GM12873 (cell line): ENCODE results near the gene ERCC6L.

ENCODE experiments used
- CTCF ChIP-seq: IDR thresholded peaks from 2 replicates; pipeline ENCODE4 v1.5.1; 2012; ENCODE audit warnings: low read depth, mild to moderate bottlenecking, moderate library complexity, low read length, control low read depth; ENCODE audit not compliant: insufficient read depth; ENCODE audit errors: missing control alignments

Gene ERCC6L

DNA sequence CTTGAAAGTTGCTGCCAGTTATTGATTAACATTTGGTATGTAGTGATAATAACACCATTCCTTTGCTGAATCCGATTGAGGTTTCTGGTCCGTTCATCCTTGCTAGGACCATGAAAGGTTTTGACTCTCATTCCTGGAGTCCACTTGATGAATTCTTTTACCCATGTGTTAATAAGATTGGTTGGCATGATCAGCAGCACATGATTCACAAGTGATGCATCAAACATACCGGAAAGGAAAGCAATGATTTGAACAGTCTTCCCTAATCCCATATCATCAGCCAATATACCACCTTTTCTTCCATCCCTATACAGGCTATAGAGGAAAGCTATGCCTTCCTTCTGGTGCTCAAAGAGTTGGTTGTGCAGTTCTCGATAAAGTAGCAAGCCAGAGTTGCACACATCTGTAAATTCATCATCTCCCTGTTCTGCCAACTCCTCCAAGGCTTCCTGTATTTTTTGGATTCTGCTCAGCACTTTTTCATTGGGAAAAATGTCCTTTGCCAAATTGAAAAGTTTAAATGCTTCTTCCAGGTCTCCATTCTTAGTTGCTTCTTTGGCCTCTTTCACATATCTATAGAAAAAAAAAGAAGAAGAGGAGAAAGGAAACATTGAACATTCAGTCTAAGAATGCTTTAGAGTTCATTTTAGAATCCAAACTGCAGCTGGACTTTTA is 30.6 kb downstream of the ERCC6L start:
- no peak for TF ChIP-seq CTCF

DNA sequence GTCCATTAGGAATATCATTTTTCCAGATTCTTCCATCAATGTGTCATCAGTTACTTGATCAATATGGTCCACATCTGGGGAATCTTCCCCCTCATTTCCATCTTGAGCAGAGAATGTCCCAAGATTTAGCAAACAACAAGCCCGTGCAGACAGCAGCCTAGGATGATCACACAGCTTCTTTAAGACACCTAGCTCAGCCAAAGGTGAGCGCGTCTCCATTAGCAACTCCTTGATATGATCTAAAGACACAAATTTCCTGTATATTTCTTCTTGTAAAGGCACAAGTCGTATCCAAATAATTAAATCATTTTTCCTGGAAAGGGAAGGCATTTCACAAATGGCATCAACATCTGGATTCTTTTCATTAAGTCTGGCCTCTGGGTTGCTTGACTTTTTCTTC is 31.5 kb downstream of the ERCC6L start:
- no peak for TF ChIP-seq CTCF

DNA sequence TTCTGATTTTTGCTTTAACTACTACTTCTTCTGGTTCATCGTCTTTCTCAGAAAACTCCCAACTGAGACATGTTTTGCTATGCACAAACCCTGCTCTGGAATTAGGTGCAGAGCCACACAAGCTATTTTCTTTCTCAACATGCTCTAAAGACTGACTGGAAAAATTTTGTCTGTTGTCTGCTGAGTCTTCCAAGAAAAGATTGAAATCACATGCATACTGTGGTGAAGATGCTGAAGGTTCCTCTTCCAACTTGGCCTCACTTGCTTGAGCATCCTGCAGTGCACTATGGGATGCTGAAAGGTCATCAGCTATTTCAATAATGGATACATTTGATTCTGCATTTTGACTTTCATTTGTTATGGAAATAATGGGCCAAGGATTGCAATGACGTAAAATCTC is 33.1 kb downstream of the ERCC6L start:
- no peak for TF ChIP-seq CTCF

DNA sequence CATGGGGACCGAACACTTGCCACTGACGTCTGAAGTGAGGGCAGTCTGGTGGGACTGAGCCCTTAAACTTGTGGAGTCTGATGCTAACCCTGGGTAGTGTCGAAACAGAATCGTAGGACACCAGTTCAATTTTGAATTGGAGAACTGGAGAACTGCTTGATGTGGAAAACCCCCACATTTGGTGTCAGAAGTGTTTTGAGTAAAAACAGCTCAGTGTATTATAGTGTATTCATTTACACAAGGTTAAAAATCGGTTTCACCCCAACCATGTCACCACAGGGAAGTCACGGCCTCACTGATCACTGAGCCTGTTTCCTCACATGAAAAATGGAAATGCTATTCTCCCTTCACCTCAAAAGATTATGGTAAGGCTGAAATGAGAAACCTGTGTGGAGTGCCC is 35.4 kb downstream of the ERCC6L start:
- no peak for TF ChIP-seq CTCF

DNA sequence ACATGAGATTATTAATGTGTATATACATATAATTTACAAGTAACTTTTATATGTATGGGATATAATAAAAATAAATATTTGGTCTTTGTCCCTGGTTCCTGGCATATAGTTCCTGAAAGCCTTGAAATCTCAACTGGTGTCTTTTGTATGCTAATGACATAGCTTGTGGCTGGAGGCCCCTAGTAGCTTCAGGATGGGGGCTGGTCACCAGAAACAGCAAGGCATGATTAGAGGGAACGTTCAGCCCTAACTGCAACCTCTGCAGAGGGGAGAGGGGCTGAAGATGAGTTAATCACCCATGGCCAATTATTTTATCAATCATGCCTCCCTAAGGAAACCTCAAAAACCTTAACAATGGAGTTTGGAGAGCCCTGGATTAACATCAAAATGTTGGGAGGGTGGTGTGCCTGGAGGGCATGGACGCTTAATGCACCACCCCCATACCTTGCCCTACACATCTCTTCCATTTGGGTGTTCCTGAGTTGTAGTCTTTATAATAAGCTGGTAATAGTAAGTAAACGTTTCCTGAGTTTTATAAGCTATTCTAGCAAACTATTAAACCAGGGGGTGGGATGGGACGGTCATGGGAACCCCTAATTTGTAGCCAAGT is 35.9 kb downstream of the ERCC6L start:
- TF ChIP-seq CTCF = no peak

GRCh38 chrX:72201836-72202536 is 36.8 kb downstream of the ERCC6L start:
- no peak for TF ChIP-seq CTCF

GRCh38 chrX:72182924-72183323 is 55.9 kb downstream of the ERCC6L start:
- TF ChIP-seq CTCF = no peak
